ENCODE results near the gene RAN. TPM values are rescaled to one million over a fixed set of nuclear protein-coding genes. Genes with fewer than 3 reads are reported as not detected.

Gene RAN
- total RNA-seq, 1 donor, result 286 TPM

DNA sequence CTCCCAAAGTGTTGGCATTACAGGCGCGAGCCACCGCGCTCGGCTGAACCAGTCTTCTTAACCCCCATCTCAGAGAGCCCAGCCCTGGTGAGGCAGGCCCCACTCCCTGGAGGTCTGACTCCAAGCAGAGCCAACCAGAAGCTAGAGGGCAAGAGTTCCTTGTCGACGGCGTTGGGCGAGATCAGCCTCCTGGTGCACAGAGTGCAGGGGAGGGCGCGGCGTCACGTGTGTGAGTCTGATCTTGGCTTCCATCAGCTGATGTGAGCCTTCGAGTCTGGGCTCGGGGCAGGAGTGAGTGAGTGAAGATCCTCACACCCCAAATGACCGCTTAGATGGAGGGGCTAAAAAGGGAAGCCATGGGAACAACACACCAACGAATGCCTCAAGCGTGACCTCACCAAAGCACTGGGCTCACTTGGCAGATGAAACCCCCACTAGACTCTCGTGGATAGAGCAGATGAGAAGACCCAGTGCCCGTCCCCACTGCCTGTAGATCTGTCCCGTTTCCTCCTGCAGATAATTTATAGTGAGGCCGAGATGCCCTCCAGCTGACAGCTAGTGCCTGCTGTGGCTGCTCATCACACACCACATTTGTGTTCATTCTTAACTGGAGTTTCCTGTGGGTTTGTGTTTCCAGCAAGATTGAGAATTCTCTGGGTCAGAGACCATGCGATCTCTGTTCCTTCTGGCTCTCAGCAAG, 53.2 kb downstream of the RAN start:
- no peak for DNase-seq (ENCODE audit: low read depth in 2 of 3, low spot score in 2 of 3)

DNA sequence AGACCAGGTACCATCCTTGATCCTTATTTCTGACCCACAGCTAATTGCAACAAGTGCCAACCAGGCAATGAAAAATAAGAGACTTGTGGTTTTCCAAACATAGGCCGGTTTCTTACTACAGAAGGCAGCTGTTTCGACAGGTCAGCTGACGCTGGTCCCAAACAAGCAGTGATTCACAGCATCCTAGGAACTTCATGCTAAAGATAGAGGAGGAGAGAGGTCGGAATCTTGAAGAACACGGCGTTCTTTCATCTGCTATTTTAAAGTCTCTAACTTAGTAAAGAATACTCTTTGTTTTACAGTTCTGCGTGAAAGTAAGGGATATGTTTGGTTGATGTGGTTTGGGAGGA, 53.8 kb downstream of the RAN start:
- no peak for DNase-seq (ENCODE audit: low read depth in 2 of 3, low spot score in 2 of 3)

Small RNAs within 50 kb of the gene (small RNA-seq; reads per million reads assigned to genes)
- gene RF00019, result not detected
- gene RNU6-1077P, result not detected

Other genes starting within 250 kb of the RAN start
- gene RIMBP2, start 155.8 kb upstream of the RAN start, total RNA-seq, result 0.27 TPM
- gene STX2, start 32.8 kb upstream of the RAN start, total RNA-seq, result 5.9 TPM
- 0.54 TPM for gene ADGRD1, start 81.8 kb downstream of the RAN start, total RNA-seq